ENCODE results near the gene SLC13A3. TPM values are rescaled to one million over a fixed set of nuclear protein-coding genes. Genes with fewer than 3 reads are reported as not detected.

Gene SLC13A3
- total RNA-seq, 1 experiment from 2014 or later: 0.39 TPM

DNA sequence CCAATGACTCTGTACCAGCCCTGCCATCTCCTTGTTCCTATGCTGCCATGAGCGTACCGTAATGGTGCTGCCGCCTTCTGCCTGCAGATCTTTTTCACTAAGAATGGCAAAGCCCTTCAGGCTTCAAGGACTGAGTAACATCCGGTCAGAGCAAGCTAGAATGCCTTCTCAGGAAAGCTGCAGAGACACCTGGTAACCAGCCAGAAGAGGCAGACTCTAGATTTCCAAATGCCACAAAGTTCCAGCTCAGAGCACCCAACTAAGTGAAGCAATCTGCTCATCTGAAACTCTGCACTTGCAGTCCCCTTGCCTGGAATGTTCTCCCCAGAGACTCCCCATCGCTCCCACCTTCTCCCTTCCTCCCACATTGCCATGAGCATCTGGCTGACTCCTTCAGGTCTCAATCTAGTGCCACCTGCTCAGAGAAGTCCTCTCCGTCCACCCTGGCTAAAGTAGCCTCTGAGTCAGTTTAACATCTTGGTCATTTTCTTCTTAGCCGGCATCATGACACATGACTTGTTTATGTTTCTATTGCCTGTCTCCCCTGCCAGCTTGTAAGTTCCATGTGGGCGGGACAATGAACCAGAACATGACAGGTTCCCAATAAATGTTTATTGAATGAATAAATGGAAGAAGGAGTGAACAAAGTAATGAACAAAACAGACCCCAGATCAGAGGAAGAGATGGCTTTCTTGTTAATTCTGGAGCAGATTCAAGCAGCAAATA, 93.9 kb downstream of the SLC13A3 start:
- POLR2A ChIA-PET: no interaction called here
- no peak for DNase-seq
- no peak overlapping the region for H3K4me3 ChIP-seq (ENCODE audit: low read depth, low read length)
- intact Hi-C loops (cut with micrococcal nuclease; ENCODE audit: unreplicated experiment): no loop called here
- no peaks in the 10 kb centered on the region for H3K9me3 ChIP-seq
- Mint-ChIP-seq H3K4me3 (ENCODE audit: unreplicated experiment) (no peak overlapping the region), H3K36me3 (ENCODE audit: insufficient read depth, unreplicated experiment) (no peaks in the 10 kb centered on the region), H3K4me1 (ENCODE audit: low read depth, unreplicated experiment) (no peaks in the 10 kb centered on the region), H3K9me3 (ENCODE audit: unreplicated experiment) (no peaks in the 10 kb centered on the region), H3K27ac (ENCODE audit: unreplicated experiment) (no peak overlapping the region), H3K27me3 (ENCODE audit: insufficient read depth, unreplicated experiment) (peaks cover 5% of the 10 kb centered on the region)
- H3K27me3 ChIP-seq (replicated peaks; ENCODE audit: control insufficient read depth, insufficient read depth, low read length): no peaks in the 10 kb centered on the region
- no TSS peak for BruUV-seq (replicated peaks)
- H3K36me3 ChIP-seq (ENCODE audit: control insufficient read depth, insufficient read depth, low read length): no peaks in the 10 kb centered on the region
- H3K4me1 ChIP-seq: no peaks in the 10 kb centered on the region
- CTCF ChIA-PET: no interaction called here
- TF ChIP-seq CTCF (IDR thresholded peaks at IDR 0.05; ENCODE audit: insufficient read depth in 1 of 2, low read depth in 1 of 2, low read length in 1 of 2, severe bottlenecking in 1 of 2, unreplicated experiment in 1 of 2): no peak

DNA sequence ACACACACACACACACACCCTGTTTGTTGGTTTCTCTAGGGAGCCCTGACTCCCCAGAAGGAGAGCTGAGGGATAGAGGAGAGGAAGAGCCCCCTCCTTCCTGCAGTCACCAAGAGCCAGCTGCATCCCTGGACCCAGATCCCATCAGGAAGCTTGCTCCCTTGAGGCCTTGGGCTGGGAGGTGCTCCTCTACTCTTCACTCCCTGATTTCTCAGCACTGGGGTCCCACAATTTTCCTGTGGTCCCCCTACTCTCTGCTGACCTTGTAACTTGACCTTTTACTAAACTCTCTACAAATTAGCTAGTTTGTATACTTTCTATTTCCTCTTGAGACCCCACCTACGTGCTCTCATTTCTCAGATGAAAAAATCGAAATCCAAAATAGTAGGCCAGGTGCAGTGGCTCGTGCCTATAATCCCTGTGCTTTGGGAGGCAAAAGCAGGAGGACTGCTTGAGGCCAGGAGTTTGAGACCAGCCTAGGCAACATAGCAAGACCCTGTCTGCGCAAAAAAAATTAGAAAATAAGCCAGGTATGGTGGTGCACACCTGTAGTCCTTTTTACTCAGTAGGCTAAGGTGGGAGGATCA, 95.8 kb downstream of the SLC13A3 start:
- intact Hi-C loops (cut with micrococcal nuclease; ENCODE audit: unreplicated experiment): no loop called here
- ChIA-PET CTCF (no interaction called here), POLR2A (no interaction called here)
- no peaks in the 10 kb centered on the region for H3K4me1 Mint-ChIP-seq (ENCODE audit: low read depth, unreplicated experiment)
- no TSS peak for BruUV-seq (replicated peaks)
- H3K4me3 ChIP-seq (ENCODE audit: low read depth, low read length): no peak overlapping the region
- no peaks in the 10 kb centered on the region for H3K4me1 ChIP-seq
- H3K4me3 Mint-ChIP-seq (ENCODE audit: unreplicated experiment): no peak overlapping the region
- no peaks in the 10 kb centered on the region for H3K36me3 Mint-ChIP-seq (ENCODE audit: insufficient read depth, unreplicated experiment)
- H3K9me3 ChIP-seq: no peaks in the 10 kb centered on the region
- no peaks in the 10 kb centered on the region for H3K27me3 ChIP-seq (replicated peaks; ENCODE audit: control insufficient read depth, insufficient read depth, low read length)
- H3K27ac Mint-ChIP-seq (ENCODE audit: unreplicated experiment): no peak overlapping the region
- no peak for DNase-seq
- H3K36me3 ChIP-seq (ENCODE audit: control insufficient read depth, insufficient read depth, low read length): no peaks in the 10 kb centered on the region
- H3K9me3 Mint-ChIP-seq (ENCODE audit: unreplicated experiment): no peaks in the 10 kb centered on the region
- no peak for TF ChIP-seq CTCF (IDR thresholded peaks at IDR 0.05; ENCODE audit: insufficient read depth in 1 of 2, low read depth in 1 of 2, low read length in 1 of 2, severe bottlenecking in 1 of 2, unreplicated experiment in 1 of 2)
- H3K27me3 Mint-ChIP-seq (ENCODE audit: insufficient read depth, unreplicated experiment): peaks cover 5% of the 10 kb centered on the region

DNA sequence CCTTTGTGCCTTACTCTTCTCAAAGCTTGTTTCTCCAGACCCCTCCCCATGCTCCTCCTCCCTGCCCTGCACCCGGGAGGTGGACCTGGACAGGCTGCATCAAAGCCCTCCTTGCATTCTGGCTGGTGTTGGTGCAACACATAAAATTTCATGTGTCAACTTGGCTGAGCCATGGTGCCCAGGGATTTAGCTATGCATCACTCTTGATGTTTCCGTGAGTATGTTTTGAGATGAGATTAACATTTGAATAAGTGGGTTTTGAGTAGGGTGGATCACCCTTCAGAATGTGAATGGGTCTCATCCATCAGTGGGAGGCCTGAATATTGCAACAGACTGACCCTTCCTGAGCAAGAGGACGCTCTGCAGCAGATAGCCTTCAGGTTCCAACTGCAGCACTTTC, 96.4 kb downstream of the SLC13A3 start:
- H3K4me1 ChIP-seq: no peaks in the 10 kb centered on the region
- no peak overlapping the region for H3K4me3 ChIP-seq (ENCODE audit: low read depth, low read length)
- intact Hi-C loops (cut with micrococcal nuclease; ENCODE audit: unreplicated experiment): no loop called here
- no peaks in the 10 kb centered on the region for H3K36me3 ChIP-seq (ENCODE audit: control insufficient read depth, insufficient read depth, low read length)
- H3K27me3 ChIP-seq (replicated peaks; ENCODE audit: control insufficient read depth, insufficient read depth, low read length): no peaks in the 10 kb centered on the region
- POLR2A ChIA-PET: no interaction called here
- no TSS peak for BruUV-seq (replicated peaks)
- H3K36me3 Mint-ChIP-seq (ENCODE audit: insufficient read depth, unreplicated experiment): no peaks in the 10 kb centered on the region
- H3K9me3 ChIP-seq: no peaks in the 10 kb centered on the region
- no peaks in the 10 kb centered on the region for H3K4me1 Mint-ChIP-seq (ENCODE audit: low read depth, unreplicated experiment)
- no peaks in the 10 kb centered on the region for H3K9me3 Mint-ChIP-seq (ENCODE audit: unreplicated experiment)
- peaks cover 5% of the 10 kb centered on the region for H3K27me3 Mint-ChIP-seq (ENCODE audit: insufficient read depth, unreplicated experiment)
- DNase-seq: no peak
- H3K27ac Mint-ChIP-seq (ENCODE audit: unreplicated experiment): no peak overlapping the region
- TF ChIP-seq CTCF (IDR thresholded peaks at IDR 0.05; ENCODE audit: insufficient read depth in 1 of 2, low read depth in 1 of 2, low read length in 1 of 2, severe bottlenecking in 1 of 2, unreplicated experiment in 1 of 2): no peak
- no peak overlapping the region for H3K4me3 Mint-ChIP-seq (ENCODE audit: unreplicated experiment)
- CTCF ChIA-PET: no interaction called here
